ENCODE results near the gene GMPPA. TPM values are rescaled to one million over a fixed set of nuclear protein-coding genes. Genes with fewer than 3 reads are reported as not detected.
A peak's percentile ranks its signal among the peaks of the same experiment; 100 is the strongest.

Gene GMPPA
- total and polyA plus RNA-seq, 9 donors = 14.2 to 35.7 (median 23.7) TPM

- Histone ChIP-seq H3K36me3 (no peaks in the 10 kb centered on the region), H3K9me3 (no peaks in the 10 kb centered on the region), H3K4me1 (ENCODE audit: insufficient read depth) (peaks cover 17% of the 10 kb centered on the region), H3K4me3 (peak overlapping the region; percentile 10), H3K27ac (peak overlapping the region; percentile 14 to 69), H3K27me3 (no peaks in the 10 kb centered on the region)
- 38 to 46% (median 43%) methylated on average over 14 of the region's 14 CpGs for WGBS, 3 donors
- intact Hi-C loops (cut with DNase I) = loop anchor here in 1 of 4 donors (5.0 kb wide), 1 partner anchor 52 kb away; no protein-coding TSS in a partner anchor
- DNase-seq = peak; percentile 59 to 79 (median 68)
- TF ChIP-seq EP300 (IDR thresholded peaks at IDR 0.05) (no peak), CTCF (IDR thresholded peaks at IDR 0.05) (peak; percentile 70 to 73 (median 72))
Measured at GRCh38 chr2:219459460-219460311, 39.0 kb upstream of the GMPPA start.

GRCh38 chr2:219460424-219460926 is 38.2 kb upstream of the GMPPA start:
- Histone ChIP-seq H3K4me1 (ENCODE audit: insufficient read depth) (peaks cover 17% of the 10 kb centered on the region), H3K4me3 (peak overlapping the region; percentile 16), H3K9me3 (no peaks in the 10 kb centered on the region), H3K27me3 (no peaks in the 10 kb centered on the region), H3K27ac (peak overlapping the region; percentile 14 to 69), H3K36me3 (no peaks in the 10 kb centered on the region)
- WGBS, 3 donors = 10 to 13% (median 10%) methylated on average over 17 to 18 of the region's 18 CpGs
- TF ChIP-seq POLR2A (IDR thresholded peaks at IDR 0.05) (no peak), CTCF (IDR thresholded peaks at IDR 0.05) (no peak), EP300 (IDR thresholded peaks at IDR 0.05) (no peak)
- intact Hi-C loops (cut with DNase I) = loop anchor here in 1 of 4 donors (5.0 kb wide), 1 partner anchor 53 kb away; no protein-coding TSS in a partner anchor
- peak; percentile 69 to 84 (median 82) for DNase-seq

GRCh38 chr2:219461047-219461514 is 37.6 kb upstream of the GMPPA start:
- DNase-seq = peak; percentile 58 to 80 (median 77)
- TF ChIP-seq POLR2A (IDR thresholded peaks at IDR 0.05) (no peak), EP300 (IDR thresholded peaks at IDR 0.05) (no peak), CTCF (IDR thresholded peaks at IDR 0.05) (no peak)
- no peaks in the 10 kb centered on the region for H3K9me3 ChIP-seq
- peak overlapping the region in 1 of 2 donors; percentile 69 for H3K27ac ChIP-seq
- peak overlapping the region; percentile 16 for H3K4me3 ChIP-seq
- no peaks in the 10 kb centered on the region for H3K27me3 ChIP-seq
- peaks cover 17% of the 10 kb centered on the region for H3K4me1 ChIP-seq (ENCODE audit: insufficient read depth)
- WGBS, 3 donors = 16 to 28% (median 21%) methylated on average over 11 of the region's 11 CpGs
- H3K36me3 ChIP-seq = no peaks in the 10 kb centered on the region
- intact Hi-C loops (cut with DNase I) = loop anchor here in 1 of 4 donors (5.0 kb wide), 1 partner anchor 54 kb away; no protein-coding TSS in a partner anchor

GRCh38 chr2:219461669-219462068 is 37.0 kb upstream of the GMPPA start:
- WGBS, 3 donors = 85 to 86% (median 85%) methylated on average over 14 of the region's 14 CpGs
- TF ChIP-seq CTCF (IDR thresholded peaks at IDR 0.05) = no peak
- TF ChIP-seq EP300 (IDR thresholded peaks at IDR 0.05) = no peak
- no peak for TF ChIP-seq POLR2A (IDR thresholded peaks at IDR 0.05)
- Histone ChIP-seq H3K36me3 (no peaks in the 10 kb centered on the region), H3K4me1 (ENCODE audit: insufficient read depth) (peaks cover 17% of the 10 kb centered on the region), H3K27me3 (no peaks in the 10 kb centered on the region), H3K27ac (peak overlapping the region in 1 of 2 donors; percentile 69), H3K4me3 (no peak overlapping the region), H3K9me3 (no peaks in the 10 kb centered on the region)
- intact Hi-C loops (cut with DNase I) = loop anchor here in 1 of 4 donors (5.0 kb wide), 1 partner anchor 54 kb away; no protein-coding TSS in a partner anchor
- peak in 1 of 5 donors; percentile 44 for DNase-seq
